Kidney epithelial cell (primary cell): ENCODE results near the gene MUSTN1. TPM values are rescaled to one million over a fixed set of nuclear protein-coding genes. Genes with fewer than 3 reads are reported as not detected.
A peak's percentile ranks its signal among the peaks of the same experiment; 100 is the strongest.

Source experiments
- DNase-seq: peaks from one replicate; pipeline ENCODE4 v3.0.0-alpha.2; 2010; ENCODE audit warnings: low read depth
- H3K27me3 ChIP-seq: 2 replicates; pipeline ENCODE4 v1.6.0; 2011; ENCODE audit warnings: low read length; ENCODE audit not compliant: control insufficient read depth, insufficient read depth
- H3K36me3 ChIP-seq: 2 replicates; pipeline ENCODE4 v1.5.1; 2011; ENCODE audit warnings: low read length; ENCODE audit not compliant: control insufficient read depth, insufficient read depth
- H3K4me3 ChIP-seq: 2 replicates; pipeline ENCODE4 v1.5.1; 2011; ENCODE audit warnings: low read depth, mild to moderate bottlenecking, control low read depth, low read length
- total RNA-seq: library from RNA; depleted of rRNA; stranded (reverse); fragments of >200 nt; gene quantifications from 2 replicates; pipeline ENCODE4 v1.2.3, GENCODE V29; 2015
- TF ChIP-seq, protein P1 (sequence below): IDR thresholded peaks from 2 replicates; pipeline ENCODE4 v1.5.1; 2011; ENCODE audit warnings: mild to moderate bottlenecking, moderate library complexity, low read length, control low read depth, inconsistent platforms; ENCODE audit not compliant: insufficient read depth, poor library complexity, severe bottlenecking

MUSTN1 gene
- total RNA-seq, 1 donor from 2014 or later: not detected

DNA sequence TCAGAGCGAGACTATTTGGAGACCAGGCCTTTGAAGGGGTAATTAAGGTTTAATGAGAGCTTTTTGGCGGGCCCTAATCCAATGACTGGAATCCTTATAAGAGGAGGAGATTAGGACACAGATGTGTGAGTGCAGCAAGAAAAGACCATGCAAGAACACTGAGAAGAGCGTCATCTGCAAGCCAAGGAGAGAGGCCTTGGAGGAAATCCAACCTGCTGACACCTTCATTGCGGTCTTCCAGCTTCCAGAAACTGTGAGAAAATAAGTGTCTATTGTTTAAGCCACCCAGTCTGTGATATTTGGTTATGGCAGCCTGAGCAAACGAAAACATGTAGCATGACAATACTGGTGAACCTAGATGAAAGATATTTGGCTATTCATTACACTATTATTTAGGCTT, 23.0 kb upstream of the MUSTN1 start:
- no peak for DNase-seq

DNA sequence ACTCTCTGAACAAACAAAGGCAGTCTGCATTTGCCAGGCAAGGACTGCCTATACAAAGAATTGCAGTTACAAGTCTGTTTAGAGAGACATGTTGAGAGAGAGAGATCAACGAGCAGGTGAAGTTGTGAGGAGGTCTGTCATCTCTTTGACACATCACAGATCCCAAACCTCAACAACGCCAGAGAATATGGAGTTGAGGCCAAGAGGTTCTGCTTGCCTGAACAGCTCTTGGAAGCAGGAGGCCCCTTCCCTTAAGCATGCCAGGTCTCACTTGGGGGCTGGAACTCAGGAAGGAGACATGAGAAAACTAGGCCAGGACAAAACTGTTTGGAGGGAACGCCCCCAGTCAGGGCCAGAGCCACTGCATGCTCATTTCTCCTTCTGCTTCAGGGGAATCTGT, 22.3 kb upstream of the MUSTN1 start:
- no peaks in the 10 kb centered on the region for H3K36me3 ChIP-seq
- DNase-seq: no peak
- H3K27me3 ChIP-seq: no peaks in the 10 kb centered on the region
- TF ChIP-seq, protein P1, sequence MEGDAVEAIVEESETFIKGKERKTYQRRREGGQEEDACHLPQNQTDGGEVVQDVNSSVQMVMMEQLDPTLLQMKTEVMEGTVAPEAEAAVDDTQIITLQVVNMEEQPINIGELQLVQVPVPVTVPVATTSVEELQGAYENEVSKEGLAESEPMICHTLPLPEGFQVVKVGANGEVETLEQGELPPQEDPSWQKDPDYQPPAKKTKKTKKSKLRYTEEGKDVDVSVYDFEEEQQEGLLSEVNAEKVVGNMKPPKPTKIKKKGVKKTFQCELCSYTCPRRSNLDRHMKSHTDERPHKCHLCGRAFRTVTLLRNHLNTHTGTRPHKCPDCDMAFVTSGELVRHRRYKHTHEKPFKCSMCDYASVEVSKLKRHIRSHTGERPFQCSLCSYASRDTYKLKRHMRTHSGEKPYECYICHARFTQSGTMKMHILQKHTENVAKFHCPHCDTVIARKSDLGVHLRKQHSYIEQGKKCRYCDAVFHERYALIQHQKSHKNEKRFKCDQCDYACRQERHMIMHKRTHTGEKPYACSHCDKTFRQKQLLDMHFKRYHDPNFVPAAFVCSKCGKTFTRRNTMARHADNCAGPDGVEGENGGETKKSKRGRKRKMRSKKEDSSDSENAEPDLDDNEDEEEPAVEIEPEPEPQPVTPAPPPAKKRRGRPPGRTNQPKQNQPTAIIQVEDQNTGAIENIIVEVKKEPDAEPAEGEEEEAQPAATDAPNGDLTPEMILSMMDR: no peak
- H3K4me3 ChIP-seq: no peak overlapping the region

More for the DNA sequence above, 23.0 kb upstream of the MUSTN1 start:
- no peak overlapping the region for H3K4me3 ChIP-seq
- no peaks in the 10 kb centered on the region for H3K27me3 ChIP-seq
- no peaks in the 10 kb centered on the region for H3K36me3 ChIP-seq
- TF ChIP-seq, protein P1: no peak

DNA sequence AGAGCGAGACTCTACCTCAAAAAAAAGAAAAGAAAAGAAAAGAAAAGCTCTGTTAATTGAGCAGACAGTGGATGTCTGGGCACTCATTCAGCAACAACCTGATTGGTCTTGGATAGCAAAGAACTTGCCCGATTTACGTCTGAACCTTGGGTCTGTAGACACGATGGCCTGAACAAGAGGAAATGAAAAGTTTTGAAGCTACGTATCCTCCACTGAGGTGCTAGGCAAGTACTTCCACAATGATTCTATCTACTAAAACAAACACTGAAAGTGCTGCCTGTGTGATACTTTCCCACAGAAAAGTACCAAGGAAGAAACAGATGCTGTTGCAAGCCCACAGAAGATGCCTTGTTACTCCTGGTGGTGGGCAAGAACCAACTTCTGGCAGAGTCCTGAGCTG, 21.8 kb upstream of the MUSTN1 start:
- Histone ChIP-seq H3K36me3 (no peaks in the 10 kb centered on the region), H3K4me3 (no peak overlapping the region), H3K27me3 (no peaks in the 10 kb centered on the region)
- TF ChIP-seq, protein P1: no peak
- no peak for DNase-seq

DNA sequence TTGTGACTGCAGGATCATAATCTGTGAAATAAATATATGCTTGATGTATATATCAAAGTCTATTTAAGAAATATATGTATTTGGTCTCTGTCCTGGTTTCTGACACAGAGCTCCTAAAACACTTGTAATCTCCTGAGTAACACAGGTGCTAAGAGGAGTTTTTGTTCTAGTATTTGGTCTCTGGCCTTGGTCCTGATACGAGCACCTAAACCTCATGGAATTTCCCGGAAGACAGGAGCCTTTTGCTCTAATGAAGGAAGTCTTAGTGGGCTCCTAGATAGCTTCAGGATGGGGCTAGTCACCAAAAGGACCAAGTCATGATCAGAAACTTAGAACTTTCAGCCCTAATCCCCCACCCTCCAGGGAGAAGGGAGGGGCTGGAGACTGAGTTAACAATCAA, 19.2 kb upstream of the MUSTN1 start:
- no peaks in the 10 kb centered on the region for H3K36me3 ChIP-seq
- no peak overlapping the region for H3K4me3 ChIP-seq
- TF ChIP-seq, protein P1: no peak
- DNase-seq: no peak
- H3K27me3 ChIP-seq: no peaks in the 10 kb centered on the region

DNA sequence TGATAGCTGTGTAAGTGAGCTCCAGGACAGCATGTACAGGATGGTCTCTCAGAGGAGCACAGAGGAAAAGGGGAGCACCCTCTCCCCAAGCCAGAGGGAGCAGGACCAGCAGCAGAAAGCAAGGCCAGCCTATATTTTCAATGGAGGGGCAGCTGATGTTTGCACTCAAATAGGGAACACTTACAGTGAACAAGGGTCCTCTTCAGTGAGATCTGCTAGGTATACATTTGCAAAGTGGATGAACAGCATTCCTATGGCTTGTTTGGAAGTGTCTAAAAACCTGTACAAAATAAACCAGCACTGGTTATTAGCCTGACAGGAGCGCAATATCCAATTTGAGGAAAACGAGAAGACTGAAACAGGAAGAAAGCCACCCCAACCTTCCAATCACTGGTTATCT, 17.6 kb upstream of the MUSTN1 start:
- TF ChIP-seq, protein P1: no peak
- no peaks in the 10 kb centered on the region for H3K36me3 ChIP-seq
- H3K4me3 ChIP-seq: no peak overlapping the region
- H3K27me3 ChIP-seq: no peaks in the 10 kb centered on the region
- no peak for DNase-seq

DNA sequence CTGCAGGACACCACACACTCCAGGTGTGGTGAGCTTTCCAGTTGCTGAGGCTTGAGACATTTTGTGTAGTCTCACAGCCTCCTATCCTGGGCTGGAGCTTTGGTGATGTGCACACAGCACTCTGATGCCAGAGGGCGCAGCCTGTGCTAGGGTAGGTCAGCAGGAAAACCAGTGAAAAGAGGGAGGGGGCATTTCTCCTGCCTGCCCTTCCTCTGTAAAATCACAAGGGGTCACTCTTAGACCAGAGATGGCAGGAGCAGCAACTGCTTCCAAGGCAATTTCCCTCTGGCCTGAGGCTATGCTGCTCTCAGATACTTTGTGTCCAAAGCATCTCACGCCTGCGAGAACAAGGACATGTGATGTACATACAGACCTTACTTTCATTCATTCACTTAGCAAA, 16.5 kb upstream of the MUSTN1 start:
- TF ChIP-seq, protein P1: peak; percentile 55
- H3K4me3 ChIP-seq: no peak overlapping the region
- H3K36me3 ChIP-seq: no peaks in the 10 kb centered on the region
- no peak for DNase-seq
- no peaks in the 10 kb centered on the region for H3K27me3 ChIP-seq
